ENCODE data around the gene SEPTIN5. TPM values are rescaled to one million over a fixed set of nuclear protein-coding genes. Genes with fewer than 3 reads are reported as not detected.

Gene SEPTIN5
- total RNA-seq, 1 donor from 2014 or later, result 123 TPM

DNA sequence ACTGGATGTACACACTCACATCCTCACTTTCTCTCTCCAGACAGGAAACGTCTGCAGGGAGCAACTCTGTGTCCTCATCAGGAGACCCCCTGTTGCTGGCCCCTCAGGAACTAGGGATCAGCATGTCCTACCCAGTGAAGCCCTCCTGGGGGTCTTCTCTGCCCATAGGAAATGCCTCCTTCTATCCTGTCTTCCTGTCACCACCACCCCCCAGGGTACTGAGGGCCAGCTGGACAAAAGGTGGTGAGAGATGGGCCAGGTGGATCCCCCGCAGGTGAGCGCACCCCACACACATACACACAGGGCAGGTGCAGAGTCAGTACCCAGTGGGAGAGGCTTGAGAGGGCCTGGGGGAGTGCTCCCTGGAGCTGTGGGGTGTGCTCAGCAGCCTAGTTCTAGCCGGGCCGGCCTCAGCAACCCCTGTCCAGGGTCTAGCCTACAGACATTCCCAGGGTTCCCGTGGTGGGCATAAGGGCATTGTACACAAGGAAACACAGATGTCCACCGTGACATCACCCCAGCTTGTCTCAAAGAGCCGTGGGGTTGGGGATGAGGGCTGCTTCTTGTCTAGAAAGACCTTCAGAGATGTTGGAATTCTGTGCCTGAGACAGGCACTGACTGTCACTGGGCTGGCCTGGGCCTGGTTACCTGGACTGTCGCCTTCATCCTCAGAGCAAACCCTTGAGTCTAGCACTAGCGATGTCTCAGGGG, 18.3 kb downstream of the SEPTIN5 start:
- no peak for DNase-seq (ENCODE audit: low read depth)

DNA sequence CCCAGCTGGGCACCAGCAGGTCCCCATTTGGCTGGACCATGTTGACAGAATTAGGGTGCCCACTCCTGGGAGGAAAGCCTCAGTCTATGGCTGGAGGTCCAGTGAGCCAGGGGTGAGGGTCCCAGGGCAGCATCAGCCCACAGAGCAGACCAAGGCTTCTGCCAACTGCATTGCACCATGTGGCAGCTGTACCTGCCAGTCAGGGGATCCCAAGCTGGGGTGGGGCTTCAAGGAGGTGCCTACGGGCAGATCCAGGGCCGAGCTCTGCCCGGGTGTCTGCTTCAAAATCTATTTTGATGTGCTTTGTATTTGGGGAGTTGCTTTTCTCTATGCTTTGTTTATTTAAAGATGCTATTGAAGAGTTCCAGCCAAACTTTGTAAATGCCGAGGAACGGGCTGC, 19.5 kb downstream of the SEPTIN5 start:
- no peak for DNase-seq (ENCODE audit: low read depth)

DNA sequence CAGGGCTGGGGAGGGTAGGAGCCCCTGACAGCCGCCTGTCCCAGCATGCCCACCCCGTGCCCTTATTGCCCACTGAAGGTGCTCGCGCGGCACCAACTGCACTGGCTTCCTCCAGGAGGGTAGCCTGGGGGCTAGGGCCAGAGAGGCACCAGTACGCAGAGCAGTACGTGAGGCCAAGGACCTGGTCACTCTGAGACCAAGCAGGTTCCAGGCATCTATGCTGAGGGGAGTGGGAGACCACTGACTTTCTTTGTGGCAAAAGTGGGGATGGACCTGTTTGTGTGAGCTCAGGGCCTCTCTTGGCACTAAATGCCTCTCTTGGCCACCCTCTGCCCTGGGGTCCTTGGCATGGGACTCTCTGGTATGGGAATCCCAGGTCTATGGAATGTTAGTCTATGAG, 19.9 kb downstream of the SEPTIN5 start:
- DNase-seq (ENCODE audit: low read depth), result no peak

DNA sequence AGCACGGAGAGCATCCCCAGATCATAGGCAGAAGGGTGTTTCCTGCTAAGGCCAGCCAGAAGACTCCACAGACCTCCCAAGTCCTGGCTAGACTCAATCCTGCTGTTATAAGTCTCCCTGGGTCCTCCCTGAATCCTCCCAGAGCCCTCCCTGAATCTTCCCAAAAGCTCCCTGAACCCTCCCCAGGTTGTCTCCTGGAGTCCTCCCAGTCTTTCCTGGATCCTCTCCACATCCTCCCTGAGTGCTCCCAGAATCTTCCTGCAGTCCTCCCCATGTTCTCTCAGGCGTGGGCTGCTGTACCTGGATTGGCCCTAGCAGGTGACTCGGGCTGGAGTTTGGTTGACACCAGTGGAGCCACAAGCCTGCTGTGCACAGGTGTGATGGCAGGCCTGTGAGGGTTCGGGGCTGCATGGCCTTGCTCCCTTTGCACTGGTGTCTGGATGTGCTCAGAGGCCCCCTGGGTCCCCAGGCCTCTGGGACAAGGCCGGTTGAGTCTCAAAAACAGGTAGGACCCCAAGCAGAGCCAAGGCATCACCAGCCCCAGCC, 20.6 kb downstream of the SEPTIN5 start:
- DNase-seq (ENCODE audit: low read depth), result no peak

DNA sequence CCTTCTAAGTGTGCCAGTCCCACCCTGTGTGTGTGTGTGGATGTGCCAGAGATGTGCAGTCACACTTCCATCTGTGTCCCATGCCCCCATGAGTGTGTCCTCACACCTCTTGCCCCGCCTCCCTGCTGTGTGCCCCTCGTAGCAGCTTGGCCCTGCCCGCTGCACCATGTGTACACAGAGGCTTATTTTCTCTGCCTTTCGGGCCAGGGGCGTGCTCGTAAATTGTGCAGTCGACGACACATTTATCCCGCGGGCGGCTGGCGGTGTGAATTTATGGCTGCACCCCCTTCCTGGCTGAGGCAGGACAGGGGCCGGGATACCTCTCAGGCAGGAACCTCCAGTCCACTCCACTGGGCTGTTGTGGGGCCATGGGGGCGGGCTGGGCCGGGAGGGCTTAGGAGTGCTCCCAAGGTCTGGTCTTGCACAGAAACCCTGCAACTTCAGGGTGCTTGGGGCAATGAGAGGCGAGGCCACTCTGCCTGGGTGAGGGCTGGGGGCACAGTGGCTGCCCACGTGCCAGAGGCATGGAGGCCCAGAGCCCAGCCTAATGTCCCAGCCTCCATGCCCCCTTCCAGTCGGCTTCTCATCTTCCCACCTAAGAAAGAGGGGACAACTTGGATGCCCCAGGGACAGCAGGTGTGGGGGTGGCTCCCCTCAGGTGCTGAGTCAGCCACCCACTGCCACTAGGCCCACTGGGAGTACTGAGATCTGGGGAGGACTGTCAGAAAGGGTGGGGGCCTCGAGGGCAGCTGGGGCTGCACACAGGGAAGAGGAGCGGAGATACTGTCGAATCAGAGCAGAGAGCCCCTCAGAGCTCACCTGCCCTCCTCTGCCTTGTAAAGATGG, 21.6 kb downstream of the SEPTIN5 start:
- no peak for DNase-seq (ENCODE audit: low read depth)

DNA sequence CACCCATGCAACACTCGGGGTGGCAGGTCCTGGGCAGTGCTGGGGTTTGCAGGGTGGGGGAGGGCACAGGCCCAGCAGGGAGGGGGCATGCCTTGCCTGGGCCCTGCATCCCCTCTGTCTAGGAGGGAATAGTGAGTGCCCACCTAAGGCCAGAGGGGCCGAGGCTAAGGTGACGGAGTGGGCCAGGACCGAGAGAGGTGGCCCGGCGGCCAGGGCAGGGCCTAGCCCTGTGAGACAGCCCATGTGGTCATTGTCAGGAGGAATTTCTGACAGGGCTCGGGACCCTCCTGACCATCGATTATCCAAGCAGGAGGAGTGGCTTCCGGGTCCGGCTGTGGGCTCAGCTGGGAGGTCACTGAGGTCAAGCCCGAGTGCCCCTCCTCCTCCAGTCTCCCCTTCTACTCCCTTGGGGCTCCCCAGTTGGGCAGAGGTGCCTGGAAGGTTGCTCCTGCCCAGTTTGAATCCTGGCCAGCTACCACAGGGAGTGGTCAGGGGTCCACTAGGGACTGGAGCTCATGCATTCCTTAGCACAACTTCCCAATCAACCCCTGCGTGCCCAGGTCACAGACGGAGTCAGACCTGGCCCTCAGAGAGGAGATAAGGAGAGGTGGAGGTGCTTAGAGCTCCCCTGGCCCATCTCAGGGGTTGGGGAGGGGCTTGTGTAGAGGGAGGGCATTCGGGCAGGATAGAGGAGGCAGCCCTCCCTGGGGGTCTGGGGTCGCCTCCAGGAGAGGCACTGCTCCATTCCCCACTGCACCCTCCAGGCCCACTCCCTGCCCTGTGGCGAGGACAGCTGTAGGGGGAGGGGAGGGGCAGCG, 23.8 kb downstream of the SEPTIN5 start:
- DNase-seq (ENCODE audit: low read depth), result no peak

DNA sequence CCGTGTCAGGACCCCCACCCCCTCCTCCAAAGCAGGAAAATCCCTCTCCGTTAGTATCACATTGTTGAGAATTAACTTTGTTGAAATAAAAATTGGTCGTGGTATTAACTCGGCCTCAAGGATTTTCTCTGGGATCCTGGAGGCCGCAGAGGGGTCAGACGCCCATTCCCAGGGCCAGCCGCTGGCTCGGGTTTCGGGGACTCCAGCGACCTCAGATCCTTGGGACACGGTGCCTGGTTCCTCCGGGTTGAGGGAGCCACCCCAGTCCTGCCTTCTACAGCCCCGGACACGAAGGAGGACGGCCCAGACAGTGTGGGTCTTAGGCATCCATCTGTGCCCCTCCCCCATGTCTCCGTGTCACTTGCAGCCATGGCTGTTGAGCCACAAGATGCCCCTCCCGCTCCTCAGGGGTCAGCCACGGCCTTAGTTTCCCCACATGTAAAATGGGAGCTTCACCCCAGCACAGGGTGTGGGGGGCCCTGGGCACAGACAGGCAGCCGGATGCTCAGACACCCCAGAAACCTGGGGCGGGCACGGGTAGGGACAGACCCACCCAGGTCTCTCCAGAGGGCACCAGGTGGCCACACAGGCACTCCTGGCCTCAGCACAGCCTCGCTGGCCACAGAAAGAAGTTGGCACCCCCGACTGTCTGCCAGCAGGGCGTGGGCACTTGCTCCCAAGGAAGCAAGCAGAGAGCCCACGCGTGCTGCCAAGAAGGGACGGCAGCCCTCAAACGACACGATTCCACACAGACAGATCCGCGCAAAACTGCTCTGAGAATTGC, 24.6 kb downstream of the SEPTIN5 start:
- peak; percentile 29 for DNase-seq (ENCODE audit: low read depth)

DNA sequence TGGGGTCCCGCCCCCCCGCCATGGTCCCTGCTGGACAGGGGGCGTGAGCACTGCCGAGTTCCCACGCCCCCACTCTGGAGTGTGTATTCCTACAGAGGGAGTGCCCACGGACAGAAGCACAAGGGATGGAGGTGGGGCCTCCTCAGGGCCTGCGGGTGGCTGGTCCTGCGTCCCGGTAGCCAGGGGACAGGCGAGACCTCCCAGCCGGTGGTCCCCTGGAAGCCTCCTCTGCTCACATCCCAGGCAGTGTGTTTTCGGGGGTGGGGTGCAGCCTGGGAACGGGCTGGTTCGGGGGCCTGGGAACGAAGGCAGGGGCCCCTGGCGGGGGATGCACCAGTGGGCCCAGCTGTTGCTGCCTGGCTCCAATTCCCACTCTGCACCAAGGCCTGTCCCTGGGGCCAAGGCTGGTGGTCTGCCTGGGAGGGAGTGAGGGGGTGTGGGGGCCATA, 25.2 kb downstream of the SEPTIN5 start:
- DNase-seq (ENCODE audit: low read depth), result no peak

DNA sequence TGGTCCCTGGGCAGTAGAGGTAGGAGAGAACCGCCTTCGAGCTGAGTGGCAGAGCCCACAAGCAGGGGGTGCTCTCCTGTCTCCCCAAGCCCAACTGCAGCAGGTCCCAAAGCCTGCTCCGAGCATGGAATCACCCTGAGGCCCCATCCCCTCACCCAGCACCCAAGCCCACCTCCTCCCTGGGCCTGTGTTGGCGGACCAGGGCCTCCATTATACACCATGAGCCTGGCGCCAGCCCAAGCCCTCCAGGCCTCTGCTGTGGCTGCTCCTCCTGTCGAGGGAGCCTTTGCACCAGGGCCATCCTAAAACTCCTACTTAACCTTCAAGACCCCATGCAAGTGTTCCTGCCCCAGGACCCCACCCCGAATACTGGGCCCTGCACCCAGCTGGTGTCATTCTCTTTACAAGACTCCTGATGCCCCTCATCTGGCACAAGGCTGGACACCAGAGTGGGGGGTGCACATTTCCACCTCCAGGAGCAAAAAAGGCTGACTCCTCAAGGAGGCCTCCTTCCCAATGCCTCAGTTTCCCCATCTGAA, 25.7 kb downstream of the SEPTIN5 start:
- DNase-seq (ENCODE audit: low read depth), result no peak

DNA sequence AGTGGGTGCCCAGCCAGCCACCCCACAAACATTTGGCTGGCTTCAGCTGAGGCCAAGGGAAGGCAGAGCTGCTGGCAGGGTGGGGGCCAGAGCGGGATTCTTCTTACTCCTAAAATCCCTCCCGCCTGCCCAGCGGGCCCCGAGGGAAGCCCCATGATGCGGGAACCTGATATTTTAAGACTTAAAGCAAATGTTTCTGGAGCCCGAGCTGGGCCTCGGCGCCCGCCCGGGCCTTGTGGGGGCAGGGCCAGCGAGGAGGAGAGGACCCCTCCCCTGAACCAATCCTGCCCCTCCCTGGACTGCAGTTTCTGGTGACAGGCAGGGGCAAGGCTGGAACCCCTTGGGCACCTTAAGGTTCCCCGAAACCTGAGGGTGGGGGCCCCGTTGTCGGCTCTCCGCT, 26.3 kb downstream of the SEPTIN5 start:
- no peak for DNase-seq (ENCODE audit: low read depth)

DNA sequence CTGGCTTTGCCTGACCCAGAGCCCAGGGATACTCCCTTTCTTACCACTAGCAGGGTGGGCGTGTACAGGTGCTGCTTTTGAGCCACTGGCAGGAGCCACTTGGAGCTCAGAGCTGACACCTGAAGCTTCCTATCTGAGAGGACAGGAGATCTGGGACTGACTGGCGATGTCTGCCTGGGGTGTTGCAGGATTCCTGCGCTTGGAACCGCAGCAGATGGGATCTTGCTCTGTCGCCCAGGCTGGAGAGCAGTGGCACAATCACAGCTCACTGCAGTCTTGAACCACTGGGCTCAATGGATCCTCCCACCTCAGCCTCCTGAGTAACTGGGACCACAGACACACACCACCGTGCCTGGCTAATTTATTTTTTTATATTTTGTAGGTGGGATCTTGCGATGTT, 26.8 kb downstream of the SEPTIN5 start:
- DNase-seq (ENCODE audit: low read depth), result no peak

DNA sequence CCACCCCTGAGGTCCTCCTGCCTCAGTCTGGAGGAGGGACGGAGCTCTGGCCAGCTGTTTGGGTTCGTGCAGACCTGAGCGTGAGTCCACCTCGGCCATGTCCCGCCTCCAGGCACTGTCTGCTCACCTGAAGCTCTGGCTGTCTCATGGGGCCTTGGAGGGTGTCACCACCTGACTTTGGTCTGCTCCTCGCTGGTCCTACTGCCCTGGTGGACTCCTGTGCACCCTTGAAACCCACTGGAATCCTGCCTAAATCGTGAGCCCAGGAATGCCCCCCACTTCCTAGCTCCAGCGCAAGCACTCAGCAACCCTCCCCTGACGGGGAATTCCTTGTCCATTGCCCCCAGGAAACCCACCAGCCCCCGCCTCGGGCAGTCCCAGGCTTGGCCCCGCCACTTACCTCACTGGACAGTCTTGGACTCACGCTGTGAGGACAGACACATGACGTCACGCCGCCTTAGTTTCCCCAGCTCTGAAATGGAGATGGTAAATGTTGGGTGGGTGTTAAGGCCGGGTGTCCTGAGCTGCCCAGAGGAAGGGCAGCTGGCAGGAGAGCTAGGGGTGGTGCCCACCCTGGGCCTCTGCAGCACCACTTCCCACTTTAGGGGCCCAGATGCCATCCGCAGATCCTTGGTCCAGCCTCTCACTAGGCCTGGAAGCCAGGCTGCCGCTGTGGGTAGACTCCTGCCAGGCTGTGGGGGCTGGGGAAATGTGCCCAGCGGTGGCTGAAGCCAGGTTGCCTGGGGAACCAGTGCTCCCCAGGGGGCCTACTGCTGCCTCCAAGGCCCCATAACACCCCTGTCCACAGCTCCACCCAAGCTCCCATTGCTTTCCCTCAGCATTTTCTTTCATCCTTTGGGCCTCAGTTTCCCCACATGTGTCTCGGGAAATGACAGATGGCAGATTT, 28.1 kb downstream of the SEPTIN5 start:
- no peak for DNase-seq (ENCODE audit: low read depth)

DNA sequence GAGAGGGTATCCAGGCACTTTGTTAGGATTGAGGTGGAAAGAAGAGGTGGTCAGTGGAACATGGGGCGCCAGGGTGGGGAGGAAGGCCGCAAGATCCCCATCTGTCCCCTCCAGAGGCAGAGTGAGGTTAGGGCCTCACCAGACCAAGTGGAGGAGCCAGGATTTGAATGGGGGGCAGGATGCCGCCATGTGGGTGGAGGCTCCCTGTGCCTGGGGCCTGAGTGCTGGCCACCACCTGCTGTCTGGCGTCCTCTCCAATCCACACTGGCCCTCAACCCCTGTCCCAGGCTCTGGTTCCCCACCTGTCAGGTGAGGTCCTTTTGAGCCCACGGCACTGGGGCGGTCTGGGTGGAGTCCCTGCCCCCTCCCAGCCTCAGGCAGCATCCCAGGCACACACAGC, 28.8 kb downstream of the SEPTIN5 start:
- DNase-seq (ENCODE audit: low read depth), result no peak

DNA sequence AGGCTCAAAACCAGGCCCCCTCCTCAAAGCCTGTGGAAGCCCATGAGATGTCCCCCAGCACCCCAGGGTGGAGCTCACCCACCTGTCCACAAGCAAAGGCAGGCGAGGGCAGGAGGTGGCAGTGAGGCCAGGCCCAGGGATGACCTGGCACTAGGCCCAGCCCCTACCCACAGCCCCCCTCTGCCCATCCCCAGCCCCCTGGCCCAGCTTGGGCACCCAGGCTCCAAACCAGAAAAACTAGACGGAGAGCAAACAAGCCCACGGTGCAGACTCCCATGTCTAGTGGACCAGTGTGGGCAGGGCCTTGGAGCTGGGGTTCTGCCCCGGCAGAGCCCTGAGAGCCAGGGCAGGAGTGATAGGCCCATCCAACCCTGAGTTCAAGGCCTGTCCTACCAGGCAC, 29.3 kb downstream of the SEPTIN5 start:
- no peak for DNase-seq (ENCODE audit: low read depth)

DNA sequence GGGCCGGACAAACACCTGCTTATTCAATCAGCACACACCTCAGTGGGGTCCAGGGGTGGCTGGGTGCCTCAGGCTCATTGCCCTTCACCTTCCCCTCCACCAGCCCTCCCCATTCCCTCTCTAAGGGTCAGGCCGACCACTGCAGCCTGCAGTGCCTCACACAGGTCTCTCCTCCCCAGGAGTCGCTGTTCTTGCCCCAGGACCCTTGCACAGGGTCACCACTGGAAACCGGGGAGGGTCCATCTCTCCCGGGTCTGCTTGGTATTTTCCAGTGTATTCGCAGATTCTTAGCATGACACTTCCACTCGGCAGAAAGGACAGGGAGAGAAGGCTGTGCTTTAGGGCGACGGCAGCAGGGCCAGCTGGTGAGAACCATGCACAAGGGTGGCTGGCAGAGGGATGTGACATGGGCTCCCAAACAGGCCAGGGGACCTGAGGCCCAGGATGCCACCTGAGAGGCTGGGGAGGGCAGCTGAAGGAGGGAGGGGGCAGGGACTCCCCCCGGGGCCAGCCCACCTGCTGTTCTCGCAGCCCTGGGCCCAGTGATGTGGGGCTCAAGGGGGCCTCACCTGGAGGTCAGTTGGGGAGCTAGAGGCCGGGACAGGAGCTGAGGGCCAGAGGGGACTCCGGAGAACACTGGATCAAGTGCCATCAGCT, 30.2 kb downstream of the SEPTIN5 start:
- no peak for DNase-seq (ENCODE audit: low read depth)

DNA sequence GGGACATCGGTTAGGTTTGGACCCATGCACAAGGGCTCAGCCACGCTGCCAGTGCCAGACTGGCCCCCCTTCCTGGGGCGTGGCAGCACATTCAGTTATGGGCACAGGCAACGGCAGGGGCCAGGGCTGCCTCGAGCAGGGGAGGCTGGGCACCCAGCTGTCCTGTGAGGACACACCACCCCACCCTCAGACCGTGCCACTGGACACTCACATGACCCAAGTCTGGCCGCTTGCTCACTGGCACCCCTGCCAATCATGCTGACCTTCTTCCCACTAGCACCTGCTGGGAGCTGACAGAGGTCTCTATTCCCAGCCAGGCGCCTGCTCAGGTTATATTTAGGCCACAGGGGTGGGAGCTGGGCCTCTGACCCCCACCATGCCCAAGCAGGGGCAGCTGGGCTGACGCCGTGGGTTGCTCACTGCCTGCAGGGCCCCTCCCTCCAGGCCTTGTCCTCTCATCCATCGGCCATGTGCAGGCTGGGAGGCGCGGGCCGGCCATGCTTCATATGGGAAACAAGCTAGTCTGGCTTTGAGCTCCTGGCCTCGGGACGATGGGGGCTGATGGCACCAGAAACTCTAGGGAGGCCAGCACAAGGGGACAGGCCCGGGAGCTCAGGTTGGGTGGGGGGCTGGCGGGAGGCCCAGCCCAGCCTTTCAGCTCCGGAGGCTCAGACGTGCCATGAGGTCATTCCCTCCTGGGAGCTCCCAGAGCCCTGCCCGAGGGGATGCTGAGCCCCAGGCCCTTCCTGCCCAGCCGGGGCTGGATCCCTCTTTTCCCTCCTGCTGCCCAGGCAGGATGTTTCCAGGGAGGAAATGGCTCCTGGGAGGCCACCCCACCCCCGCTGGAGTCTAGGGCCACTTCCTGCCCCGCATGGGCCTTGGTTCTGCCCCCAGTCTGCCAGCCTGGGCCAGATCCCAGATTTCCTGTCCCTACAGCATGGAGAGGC, 31.1 kb downstream of the SEPTIN5 start:
- DNase-seq (ENCODE audit: low read depth), result peak; percentile 100

DNA sequence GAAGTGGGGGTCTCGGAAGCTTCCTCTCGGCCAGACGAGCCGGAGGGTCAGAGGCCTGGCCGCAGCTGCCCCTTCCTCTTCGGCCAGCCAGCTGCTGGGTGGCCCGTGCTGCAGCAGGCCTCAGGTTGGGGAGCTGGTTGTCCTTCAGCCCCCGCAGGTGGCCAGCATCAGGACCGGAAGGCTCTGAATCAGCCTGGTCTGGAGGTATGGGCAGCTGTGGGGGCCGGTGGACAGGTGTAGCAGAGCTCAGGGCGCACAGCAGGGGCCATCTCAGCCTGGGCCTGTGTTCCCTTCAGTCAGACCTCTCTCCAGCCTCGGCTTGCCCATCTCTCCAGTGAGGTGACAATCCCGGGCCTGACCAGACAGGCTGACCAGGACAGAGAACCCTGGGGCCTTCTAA, 32.4 kb downstream of the SEPTIN5 start:
- no peak for DNase-seq (ENCODE audit: low read depth)

DNA sequence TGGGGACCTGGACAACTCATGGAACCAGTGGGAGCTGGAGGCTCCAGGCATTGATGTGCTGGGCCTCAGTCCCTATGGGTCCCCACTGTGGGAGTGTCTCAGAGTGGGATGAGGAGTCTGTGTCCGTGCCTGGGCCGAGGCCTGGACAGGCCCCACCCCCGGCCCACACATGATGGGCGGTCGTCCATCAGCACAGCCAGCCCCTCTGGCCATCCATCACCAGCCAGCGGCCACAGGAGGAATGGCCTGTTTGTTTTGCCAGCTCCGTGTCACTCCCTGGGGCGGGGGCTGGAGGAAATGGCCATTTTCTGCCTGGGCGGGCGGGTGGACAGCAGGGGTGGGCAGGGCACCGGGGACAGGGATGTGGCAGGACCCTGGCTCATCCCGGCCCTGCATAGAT, 33.2 kb downstream of the SEPTIN5 start:
- DNase-seq (ENCODE audit: low read depth), result no peak

Measured in myocyte (in vitro differentiated cells).